ENCODE results near the gene ELFN2.

Gene ELFN2

DNA sequence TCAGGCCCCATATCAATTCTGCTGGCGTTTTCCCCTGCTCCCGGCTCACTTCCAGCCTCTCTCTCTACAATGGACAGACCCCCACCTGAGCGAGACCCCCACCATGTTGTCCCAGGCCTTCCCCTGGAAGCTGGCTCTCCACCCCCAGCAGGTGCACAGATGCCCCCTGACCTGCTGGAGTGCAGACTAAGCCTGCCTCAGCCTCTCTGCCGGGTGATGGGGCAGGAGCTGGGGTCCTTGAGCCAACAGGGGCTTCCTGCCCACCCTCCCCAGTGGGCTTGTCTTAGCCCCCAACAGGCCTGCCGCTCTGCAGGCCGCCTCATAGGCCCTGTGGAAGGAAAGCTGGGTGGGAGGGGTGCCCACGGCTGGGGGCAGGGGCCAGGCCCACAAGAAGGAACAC is 10.0 kb downstream of the ELFN2 start:
- H3K27ac ChIP-seq (ENCODE audit: low read depth, low read length), result no peak overlapping the region
- peaks cover 29% of the 10 kb centered on the region for H3K27me3 ChIP-seq (ENCODE audit: control insufficient read depth, insufficient read depth, low read length)
- no peak overlapping the region for H3K9ac ChIP-seq (ENCODE audit: low read depth, low read length)
- no peaks in the 10 kb centered on the region for H3K36me3 ChIP-seq (ENCODE audit: control insufficient read depth, insufficient read depth, low read length)
- H3K4me3 ChIP-seq (ENCODE audit: low read depth, low read length), result no peak overlapping the region
- H3K9me3 ChIP-seq (ENCODE audit: control insufficient read depth, insufficient read depth, low read length), result no peaks in the 10 kb centered on the region
- peaks cover 11% of the 10 kb centered on the region for H3K4me1 ChIP-seq (ENCODE audit: control insufficient read depth, insufficient read depth, low read length)

DNA sequence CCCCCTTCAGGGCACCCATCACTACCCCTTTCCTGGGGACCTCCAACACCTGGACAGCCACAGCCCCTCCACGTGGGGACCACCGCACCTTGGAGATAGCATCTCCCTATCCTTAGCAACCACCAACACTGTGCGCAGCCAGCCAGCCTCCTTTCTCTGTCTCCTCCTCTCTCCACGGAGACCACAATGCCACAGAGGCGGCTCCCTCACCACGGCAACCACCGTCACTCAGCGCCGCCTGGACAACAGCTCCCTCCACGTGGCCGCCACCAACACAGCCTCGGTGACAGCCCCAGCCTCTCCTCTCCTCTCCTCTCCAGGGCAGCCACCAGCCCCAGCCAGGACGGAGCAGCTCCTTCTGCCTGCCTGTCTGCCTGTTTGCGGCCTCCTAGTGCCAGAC is 10.5 kb downstream of the ELFN2 start:
- peaks cover 11% of the 10 kb centered on the region for H3K4me1 ChIP-seq (ENCODE audit: control insufficient read depth, insufficient read depth, low read length)
- H3K27ac ChIP-seq (ENCODE audit: low read depth, low read length), result no peak overlapping the region
- peaks cover 29% of the 10 kb centered on the region for H3K27me3 ChIP-seq (ENCODE audit: control insufficient read depth, insufficient read depth, low read length)
- H3K9ac ChIP-seq (ENCODE audit: low read depth, low read length), result no peak overlapping the region
- H3K36me3 ChIP-seq (ENCODE audit: control insufficient read depth, insufficient read depth, low read length), result no peaks in the 10 kb centered on the region
- H3K9me3 ChIP-seq (ENCODE audit: control insufficient read depth, insufficient read depth, low read length), result no peaks in the 10 kb centered on the region
- H3K4me3 ChIP-seq (ENCODE audit: low read depth, low read length), result no peak overlapping the region

DNA sequence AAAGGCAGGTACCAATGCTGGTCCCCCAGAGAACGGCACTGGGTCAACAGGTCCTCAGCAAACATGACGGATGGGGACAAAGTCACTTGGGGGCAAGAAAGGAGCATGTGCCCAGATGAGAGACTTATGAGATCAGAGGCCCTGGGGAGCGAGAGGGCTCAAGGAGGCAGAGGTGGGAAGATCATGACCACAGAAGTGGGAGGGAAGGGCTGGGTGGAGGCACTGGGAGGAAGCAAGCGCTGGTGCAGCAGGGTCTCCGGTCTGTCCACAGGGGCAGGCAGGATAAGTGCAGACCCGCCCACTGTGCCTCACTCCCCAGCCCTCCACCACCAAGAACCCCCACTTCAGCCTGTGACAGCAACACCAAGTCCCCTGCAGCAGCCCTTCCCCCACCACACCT is 10.9 kb downstream of the ELFN2 start:
- no peaks in the 10 kb centered on the region for H3K36me3 ChIP-seq (ENCODE audit: control insufficient read depth, insufficient read depth, low read length)
- H3K27ac ChIP-seq (ENCODE audit: low read depth, low read length), result no peak overlapping the region
- H3K4me3 ChIP-seq (ENCODE audit: low read depth, low read length), result no peak overlapping the region
- H3K27me3 ChIP-seq (ENCODE audit: control insufficient read depth, insufficient read depth, low read length), result peaks cover 25% of the 10 kb centered on the region
- H3K4me1 ChIP-seq (ENCODE audit: control insufficient read depth, insufficient read depth, low read length), result peaks cover 11% of the 10 kb centered on the region
- H3K9ac ChIP-seq (ENCODE audit: low read depth, low read length), result no peak overlapping the region
- no peaks in the 10 kb centered on the region for H3K9me3 ChIP-seq (ENCODE audit: control insufficient read depth, insufficient read depth, low read length)

DNA sequence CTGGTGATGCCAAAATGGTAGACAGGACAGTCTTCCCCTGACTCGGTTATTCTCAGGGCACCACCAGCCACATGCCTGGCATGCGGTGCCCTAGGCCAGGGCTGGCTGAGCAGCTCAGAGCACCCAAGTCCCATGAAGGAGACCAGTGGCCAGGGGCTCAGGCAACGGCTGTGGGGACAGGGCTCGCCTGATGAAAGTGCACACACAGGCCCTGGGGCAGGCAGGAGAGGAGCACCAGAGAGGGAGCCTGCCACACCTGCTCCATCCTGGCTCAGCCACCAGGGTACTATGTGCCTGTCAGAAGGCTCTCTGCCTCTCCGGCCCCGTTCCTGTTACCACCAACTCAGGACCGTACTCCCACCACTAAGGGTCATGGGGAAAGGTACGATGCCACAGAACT is 12.1 kb downstream of the ELFN2 start:
- Histone ChIP-seq H3K27me3 (ENCODE audit: control insufficient read depth, insufficient read depth, low read length) (peaks cover 14% of the 10 kb centered on the region), H3K4me1 (ENCODE audit: control insufficient read depth, insufficient read depth, low read length) (peaks cover 4% of the 10 kb centered on the region), H3K9ac (ENCODE audit: low read depth, low read length) (no peak overlapping the region), H3K27ac (ENCODE audit: low read depth, low read length) (no peak overlapping the region), H3K9me3 (ENCODE audit: control insufficient read depth, insufficient read depth, low read length) (no peaks in the 10 kb centered on the region), H3K36me3 (ENCODE audit: control insufficient read depth, insufficient read depth, low read length) (no peaks in the 10 kb centered on the region), H3K4me3 (ENCODE audit: low read depth, low read length) (no peak overlapping the region)

DNA sequence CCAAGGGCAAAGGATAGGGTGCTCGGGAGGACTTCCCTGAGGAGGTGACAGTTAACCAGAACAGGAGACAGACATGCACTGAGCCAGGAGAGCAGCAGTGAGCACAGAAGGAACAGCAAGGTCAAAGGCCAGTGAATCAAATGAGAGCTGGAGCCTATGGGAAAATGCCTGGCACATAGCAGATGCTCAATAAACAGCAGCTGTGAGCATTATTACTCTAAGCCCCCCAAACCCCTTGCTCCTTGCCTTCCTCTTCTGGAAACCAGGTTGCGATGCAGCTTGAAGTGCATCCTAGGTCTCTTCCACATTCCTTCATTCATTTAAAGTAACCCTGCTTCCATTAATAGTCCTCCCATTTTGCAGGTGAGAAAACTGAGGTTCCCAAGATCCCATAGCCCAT is 13.0 kb downstream of the ELFN2 start:
- peaks cover 8% of the 10 kb centered on the region for H3K27me3 ChIP-seq (ENCODE audit: control insufficient read depth, insufficient read depth, low read length)
- no peaks in the 10 kb centered on the region for H3K9me3 ChIP-seq (ENCODE audit: control insufficient read depth, insufficient read depth, low read length)
- no peak overlapping the region for H3K9ac ChIP-seq (ENCODE audit: low read depth, low read length)
- H3K4me3 ChIP-seq (ENCODE audit: low read depth, low read length), result no peak overlapping the region
- H3K4me1 ChIP-seq (ENCODE audit: control insufficient read depth, insufficient read depth, low read length), result peaks cover 1% of the 10 kb centered on the region
- H3K27ac ChIP-seq (ENCODE audit: low read depth, low read length), result no peak overlapping the region
- no peaks in the 10 kb centered on the region for H3K36me3 ChIP-seq (ENCODE audit: control insufficient read depth, insufficient read depth, low read length)

DNA sequence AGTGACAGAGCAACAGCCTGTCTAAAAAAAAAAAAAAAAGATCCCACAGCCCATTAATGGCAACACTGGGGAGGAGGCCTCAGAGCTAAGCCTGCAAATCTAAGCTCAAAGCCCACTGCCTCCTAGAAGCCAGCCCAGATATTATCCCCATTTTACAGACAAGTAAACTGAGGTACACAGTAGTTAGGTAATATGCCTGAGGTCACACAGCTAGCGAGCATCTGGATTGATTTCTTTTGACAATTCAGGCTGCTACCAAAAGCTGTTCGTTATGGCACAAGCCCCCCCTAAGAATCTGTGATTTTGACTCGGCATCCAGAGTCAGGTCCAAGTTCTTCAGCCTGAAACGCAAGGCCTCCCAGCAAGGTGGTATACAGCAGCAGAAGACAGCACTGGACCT is 13.7 kb downstream of the ELFN2 start:
- Histone ChIP-seq H3K4me1 (ENCODE audit: control insufficient read depth, insufficient read depth, low read length) (no peaks in the 10 kb centered on the region; the same call in 1 of the 2 replicates), H3K9me3 (ENCODE audit: control insufficient read depth, insufficient read depth, low read length) (no peaks in the 10 kb centered on the region), H3K27ac (ENCODE audit: low read depth, low read length) (no peak overlapping the region), H3K4me3 (ENCODE audit: low read depth, low read length) (no peak overlapping the region), H3K27me3 (ENCODE audit: control insufficient read depth, insufficient read depth, low read length) (peaks cover under 1% of the 10 kb centered on the region; the same call in 1 of the 2 replicates), H3K36me3 (ENCODE audit: control insufficient read depth, insufficient read depth, low read length) (no peaks in the 10 kb centered on the region), H3K9ac (ENCODE audit: low read depth, low read length) (no peak overlapping the region)

DNA sequence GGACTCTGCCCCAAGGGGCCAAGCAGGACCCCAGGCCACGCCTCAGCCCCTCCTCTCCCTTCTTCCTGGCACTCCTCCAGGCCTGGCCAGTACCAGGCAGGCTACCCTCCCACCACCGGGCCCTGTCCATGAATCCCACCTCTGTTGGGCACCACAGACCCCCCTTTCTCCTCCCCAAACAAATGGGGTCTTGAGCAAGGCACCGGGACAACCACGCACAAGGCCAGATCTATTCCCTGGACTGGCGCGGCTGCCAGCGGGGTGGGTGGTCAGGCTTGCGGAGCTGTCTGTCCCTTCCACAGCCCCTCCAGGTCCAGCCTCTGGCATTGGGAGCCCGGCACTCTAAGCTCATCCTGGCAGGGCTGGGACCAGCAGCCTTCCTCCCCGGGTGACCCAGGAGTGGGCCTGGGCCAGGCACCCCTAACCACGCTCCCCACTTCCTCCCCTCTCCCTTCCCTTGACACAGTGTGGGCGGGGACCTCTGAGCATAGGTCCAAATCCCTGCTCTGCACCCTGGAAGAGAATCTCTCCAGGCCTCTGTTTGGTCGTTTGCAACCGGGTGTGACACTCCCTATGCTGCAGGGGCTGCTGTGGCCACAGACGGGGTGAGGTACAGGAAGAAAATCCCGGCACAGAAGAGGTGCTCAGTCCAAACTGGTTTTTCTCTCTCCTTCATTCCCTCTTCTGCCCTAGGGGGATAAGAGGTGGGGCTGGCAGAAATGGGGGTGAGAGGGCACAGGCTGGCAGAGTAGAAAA is 14.6 kb downstream of the ELFN2 start:
- no peaks in the 10 kb centered on the region for H3K27me3 ChIP-seq (ENCODE audit: control insufficient read depth, insufficient read depth, low read length)
- H3K27ac ChIP-seq (ENCODE audit: low read depth, low read length), result no peak overlapping the region
- H3K9me3 ChIP-seq (ENCODE audit: control insufficient read depth, insufficient read depth, low read length), result no peaks in the 10 kb centered on the region
- no peaks in the 10 kb centered on the region for H3K36me3 ChIP-seq (ENCODE audit: control insufficient read depth, insufficient read depth, low read length)
- no peaks in the 10 kb centered on the region for H3K4me1 ChIP-seq (ENCODE audit: control insufficient read depth, insufficient read depth, low read length)
- no peak overlapping the region for H3K9ac ChIP-seq (ENCODE audit: low read depth, low read length)
- no peak overlapping the region for H3K4me3 ChIP-seq (ENCODE audit: low read depth, low read length)

DNA sequence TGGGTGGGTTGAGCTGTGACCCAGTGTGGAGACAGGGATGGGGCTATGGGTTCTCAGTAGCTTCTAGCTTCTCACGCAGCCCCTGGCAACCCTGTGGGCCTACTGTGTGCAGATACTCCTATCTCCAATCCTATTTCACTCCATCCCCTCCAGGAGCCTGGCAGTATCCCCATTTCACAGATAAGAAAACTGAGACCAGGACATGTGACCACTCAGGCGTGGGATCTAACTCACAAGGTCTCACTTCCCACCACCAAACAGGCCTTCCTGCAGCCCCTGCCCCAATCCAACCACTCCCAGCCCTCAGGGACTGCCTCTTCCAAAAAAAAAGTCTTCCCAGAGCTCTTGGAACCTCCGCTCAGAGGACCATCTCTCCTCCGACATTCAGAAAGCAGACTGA is 15.6 kb downstream of the ELFN2 start:
- Histone ChIP-seq H3K36me3 (ENCODE audit: control insufficient read depth, insufficient read depth, low read length) (no peaks in the 10 kb centered on the region), H3K4me1 (ENCODE audit: control insufficient read depth, insufficient read depth, low read length) (no peaks in the 10 kb centered on the region), H3K27me3 (ENCODE audit: control insufficient read depth, insufficient read depth, low read length) (no peaks in the 10 kb centered on the region), H3K9me3 (ENCODE audit: control insufficient read depth, insufficient read depth, low read length) (no peaks in the 10 kb centered on the region), H3K27ac (ENCODE audit: low read depth, low read length) (no peak overlapping the region), H3K4me3 (ENCODE audit: low read depth, low read length) (no peak overlapping the region), H3K9ac (ENCODE audit: low read depth, low read length) (no peak overlapping the region)

DNA sequence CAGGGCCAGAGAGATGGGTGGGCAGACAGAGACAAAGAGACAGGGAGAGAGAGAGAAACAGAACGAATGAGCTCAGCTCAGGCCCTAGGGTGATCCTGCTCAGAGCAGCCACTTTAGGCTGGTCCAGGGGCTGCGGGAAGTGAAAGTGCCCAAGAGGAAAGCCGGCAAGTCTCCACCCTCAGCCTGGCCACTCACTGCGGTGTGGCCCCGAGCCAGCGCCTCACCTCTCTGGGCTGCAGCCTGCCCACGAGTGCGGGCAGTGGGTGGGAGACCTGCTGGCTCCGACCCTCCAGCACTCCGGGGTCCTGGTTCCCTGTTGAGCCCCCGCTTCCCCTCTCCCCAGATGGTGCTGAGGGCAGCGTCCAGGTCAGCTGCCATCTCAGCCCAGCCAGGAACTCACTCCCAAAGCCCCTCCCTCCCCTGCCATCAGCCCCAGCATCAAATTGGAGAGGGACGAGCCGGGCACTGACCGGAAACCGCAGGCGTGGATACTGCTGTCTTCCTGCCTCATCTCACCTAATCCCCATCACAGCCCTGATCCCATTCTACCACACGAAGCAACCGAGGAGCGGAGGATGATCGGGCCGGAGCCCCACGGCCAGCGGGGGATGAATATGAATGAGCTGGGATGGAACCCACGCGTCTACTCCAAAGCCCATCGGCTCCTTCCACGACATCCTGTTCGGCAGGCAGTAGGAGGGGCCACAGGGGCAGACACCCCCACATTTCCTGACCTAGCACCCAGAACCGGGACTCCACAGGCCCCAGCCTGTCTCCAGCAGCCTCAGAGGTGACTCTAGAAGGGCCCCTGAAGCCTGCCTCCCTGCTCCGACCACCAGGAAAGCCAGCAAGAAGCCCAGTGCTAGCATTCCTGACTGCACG is 16.9 kb downstream of the ELFN2 start:
- no peaks in the 10 kb centered on the region for H3K27me3 ChIP-seq (ENCODE audit: control insufficient read depth, insufficient read depth, low read length)
- H3K36me3 ChIP-seq (ENCODE audit: control insufficient read depth, insufficient read depth, low read length), result no peaks in the 10 kb centered on the region
- H3K9me3 ChIP-seq (ENCODE audit: control insufficient read depth, insufficient read depth, low read length), result no peaks in the 10 kb centered on the region
- no peak overlapping the region for H3K4me3 ChIP-seq (ENCODE audit: low read depth, low read length)
- H3K9ac ChIP-seq (ENCODE audit: low read depth, low read length), result no peak overlapping the region
- H3K4me1 ChIP-seq (ENCODE audit: control insufficient read depth, insufficient read depth, low read length), result no peaks in the 10 kb centered on the region
- H3K27ac ChIP-seq (ENCODE audit: low read depth, low read length), result no peak overlapping the region

DNA sequence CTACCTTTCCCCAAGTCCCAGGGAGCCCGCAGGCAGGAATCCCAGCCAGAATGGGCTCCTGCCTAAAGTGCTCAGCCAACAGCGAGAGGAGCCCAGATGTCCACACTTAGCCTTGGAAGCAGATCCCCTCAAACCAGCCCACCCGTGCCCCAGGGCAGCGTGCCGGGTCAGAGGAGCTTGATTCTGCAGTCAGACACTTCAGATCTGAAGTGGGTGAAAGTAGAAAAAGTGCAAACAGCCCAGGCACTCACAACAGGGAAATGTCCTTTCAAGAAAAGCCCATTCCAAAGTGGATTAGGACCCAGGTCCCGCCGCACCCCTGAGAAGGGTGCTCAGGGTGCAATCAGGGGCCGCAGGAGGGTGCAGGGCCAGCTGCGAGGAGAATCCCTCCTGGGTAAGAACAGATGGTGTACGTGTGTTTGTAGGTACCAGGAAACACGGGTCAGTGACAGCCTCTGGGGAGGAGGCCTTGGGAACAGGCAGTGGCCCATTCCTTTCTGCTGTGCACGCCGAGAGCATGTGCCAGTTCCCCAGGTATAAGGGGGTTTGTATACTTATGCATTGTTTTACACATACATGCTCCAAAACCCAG is 17.7 kb downstream of the ELFN2 start:
- H3K27me3 ChIP-seq (ENCODE audit: control insufficient read depth, insufficient read depth, low read length), result no peaks in the 10 kb centered on the region
- H3K4me3 ChIP-seq (ENCODE audit: low read depth, low read length), result no peak overlapping the region
- H3K36me3 ChIP-seq (ENCODE audit: control insufficient read depth, insufficient read depth, low read length), result no peaks in the 10 kb centered on the region
- H3K9ac ChIP-seq (ENCODE audit: low read depth, low read length), result no peak overlapping the region
- no peaks in the 10 kb centered on the region for H3K4me1 ChIP-seq (ENCODE audit: control insufficient read depth, insufficient read depth, low read length)
- no peak overlapping the region for H3K27ac ChIP-seq (ENCODE audit: low read depth, low read length)
- H3K9me3 ChIP-seq (ENCODE audit: control insufficient read depth, insufficient read depth, low read length), result no peaks in the 10 kb centered on the region

DNA sequence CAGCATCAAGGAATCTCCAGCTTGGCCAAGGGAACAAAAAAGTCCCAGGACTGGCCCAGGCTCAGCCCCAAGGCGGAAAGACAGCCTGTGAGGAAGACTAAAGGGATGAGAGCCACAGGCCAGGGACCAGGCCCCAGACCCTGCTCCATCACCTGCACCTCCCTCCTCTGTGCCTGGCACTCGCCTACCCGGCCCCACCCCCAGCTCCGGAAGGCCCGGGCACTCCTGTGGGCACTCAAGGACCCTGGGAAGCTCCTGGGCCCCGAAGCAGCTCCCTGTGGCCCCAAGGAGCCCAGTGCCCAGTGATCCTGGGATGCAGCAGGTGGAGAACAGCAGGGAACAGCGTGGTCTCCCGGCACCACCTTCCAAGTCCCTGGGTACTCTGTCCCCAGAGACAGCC is 18.2 kb downstream of the ELFN2 start:
- no peak overlapping the region for H3K4me3 ChIP-seq (ENCODE audit: low read depth, low read length)

More for the DNA sequence above, 18.2 kb downstream of the ELFN2 start:
- H3K36me3 ChIP-seq (ENCODE audit: control insufficient read depth, insufficient read depth, low read length), result no peaks in the 10 kb centered on the region
- H3K4me1 ChIP-seq (ENCODE audit: control insufficient read depth, insufficient read depth, low read length), result no peaks in the 10 kb centered on the region
- H3K27me3 ChIP-seq (ENCODE audit: control insufficient read depth, insufficient read depth, low read length), result no peaks in the 10 kb centered on the region
- no peak overlapping the region for H3K27ac ChIP-seq (ENCODE audit: low read depth, low read length)
- H3K9ac ChIP-seq (ENCODE audit: low read depth, low read length), result no peak overlapping the region
- H3K9me3 ChIP-seq (ENCODE audit: control insufficient read depth, insufficient read depth, low read length), result no peaks in the 10 kb centered on the region
